Measurements from ENCODE around the gene SAMD7. TPM values are rescaled to one million over a fixed set of nuclear protein-coding genes. Genes with fewer than 3 reads are reported as not detected.

SAMD7 gene
- total RNA-seq, 1 experiment from 2014 or later = not detected

DNA sequence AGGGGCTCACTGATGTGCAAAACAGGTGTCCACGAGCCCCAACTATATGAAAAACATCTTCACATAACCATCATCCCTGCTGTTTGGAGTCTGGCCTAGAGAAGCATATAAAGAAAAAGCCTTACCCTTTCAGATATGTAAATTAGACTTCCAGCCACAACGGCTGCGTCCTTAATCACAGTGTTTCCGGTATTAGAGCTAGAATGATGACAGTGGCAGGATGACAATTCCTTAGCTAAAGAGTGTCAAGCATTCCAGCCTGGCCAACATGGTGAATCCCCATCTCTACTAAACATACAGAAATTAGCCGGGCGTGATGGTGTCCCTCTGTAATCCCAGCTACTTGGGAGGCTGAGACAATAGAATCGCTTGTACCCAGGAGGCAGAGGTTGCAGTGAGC lies 19.5 kb upstream of the SAMD7 start:
- no peak overlapping the region for H3K9ac ChIP-seq (ENCODE audit: low read length)
- H3K36me3 ChIP-seq (ENCODE audit: low read depth, low read length) = no peaks in the 10 kb centered on the region
- no peaks in the 10 kb centered on the region for H3K4me1 ChIP-seq (ENCODE audit: insufficient read depth, low read length)
- no peak for DNase-seq
- BruUV-seq (replicated peaks) = no TSS peak
- no peak overlapping the region for H2AFZ ChIP-seq (ENCODE audit: low read length)
- no peak overlapping the region for H3K4me2 ChIP-seq (ENCODE audit: low read length)
- H3F3A ChIP-seq (ENCODE audit: low read length, unreplicated experiment) = no peaks in the 10 kb centered on the region
- no peaks in the 10 kb centered on the region for H3K27me3 ChIP-seq (ENCODE audit: low read length)
- no peaks in the 10 kb centered on the region for H3K9me2 ChIP-seq (replicated peaks; ENCODE audit: low read length)
- POLR2A ChIA-PET (ENCODE audit: unreplicated experiment) = interaction anchor here (0.6 kb wide), 1 partner anchor 1048 kb away, joined by 6 read pairs; no protein-coding TSS in a partner anchor
- ATAC-seq = no peak
- intact Hi-C loops (cut with micrococcal nuclease) = no loop called here
- H4K20me1 ChIP-seq (ENCODE audit: low read length) = no peaks in the 10 kb centered on the region
- H3K79me2 ChIP-seq (ENCODE audit: low read length) = no peaks in the 10 kb centered on the region
- CTCF ChIA-PET = no interaction called here
- TF ChIP-seq, protein P1, sequence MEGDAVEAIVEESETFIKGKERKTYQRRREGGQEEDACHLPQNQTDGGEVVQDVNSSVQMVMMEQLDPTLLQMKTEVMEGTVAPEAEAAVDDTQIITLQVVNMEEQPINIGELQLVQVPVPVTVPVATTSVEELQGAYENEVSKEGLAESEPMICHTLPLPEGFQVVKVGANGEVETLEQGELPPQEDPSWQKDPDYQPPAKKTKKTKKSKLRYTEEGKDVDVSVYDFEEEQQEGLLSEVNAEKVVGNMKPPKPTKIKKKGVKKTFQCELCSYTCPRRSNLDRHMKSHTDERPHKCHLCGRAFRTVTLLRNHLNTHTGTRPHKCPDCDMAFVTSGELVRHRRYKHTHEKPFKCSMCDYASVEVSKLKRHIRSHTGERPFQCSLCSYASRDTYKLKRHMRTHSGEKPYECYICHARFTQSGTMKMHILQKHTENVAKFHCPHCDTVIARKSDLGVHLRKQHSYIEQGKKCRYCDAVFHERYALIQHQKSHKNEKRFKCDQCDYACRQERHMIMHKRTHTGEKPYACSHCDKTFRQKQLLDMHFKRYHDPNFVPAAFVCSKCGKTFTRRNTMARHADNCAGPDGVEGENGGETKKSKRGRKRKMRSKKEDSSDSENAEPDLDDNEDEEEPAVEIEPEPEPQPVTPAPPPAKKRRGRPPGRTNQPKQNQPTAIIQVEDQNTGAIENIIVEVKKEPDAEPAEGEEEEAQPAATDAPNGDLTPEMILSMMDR (conservative IDR thresholded peaks at IDR 0.05; ENCODE audit: low read depth, low read length) = no peak
- no peak for TF ChIP-seq EZH2phosphoT487 (IDR thresholded peaks at IDR 0.05; ENCODE audit: borderline replicate concordance, low read length)
- TF ChIP-seq EZH2 (IDR thresholded peaks at IDR 0.05; ENCODE audit: low read length, unreplicated experiment) = no peak
- no peaks in the 10 kb centered on the region for H3K9me3 ChIP-seq (ENCODE audit: low read length)
- H3K4me3 ChIP-seq (ENCODE audit: low read length) = no peak overlapping the region
- H3K27ac ChIP-seq (ENCODE audit: low read length) = no peak overlapping the region

- Histone ChIP-seq H3K4me1 (ENCODE audit: insufficient read depth, low read length) (no peaks in the 10 kb centered on the region), H3K9ac (ENCODE audit: low read length) (no peak overlapping the region), H2AFZ (ENCODE audit: low read length) (no peak overlapping the region), H3K36me3 (ENCODE audit: low read depth, low read length) (no peaks in the 10 kb centered on the region), H3K27ac (ENCODE audit: low read length) (no peak overlapping the region), H3K4me2 (ENCODE audit: low read length) (no peak overlapping the region), H3K9me2 (replicated peaks; ENCODE audit: low read length) (no peaks in the 10 kb centered on the region), H3F3A (ENCODE audit: low read length, unreplicated experiment) (no peaks in the 10 kb centered on the region), H3K4me3 (ENCODE audit: low read length) (no peak overlapping the region), H3K27me3 (ENCODE audit: low read length) (no peaks in the 10 kb centered on the region), H3K9me3 (ENCODE audit: low read length) (no peaks in the 10 kb centered on the region), H4K20me1 (ENCODE audit: low read length) (no peaks in the 10 kb centered on the region), H3K79me2 (ENCODE audit: low read length) (no peaks in the 10 kb centered on the region)
- POLR2A ChIA-PET (ENCODE audit: unreplicated experiment) = no interaction called here
- no peak for DNase-seq
- intact Hi-C loops (cut with micrococcal nuclease) = no loop called here
- ATAC-seq = no peak
- TF ChIP-seq EZH2phosphoT487 (IDR thresholded peaks at IDR 0.05; ENCODE audit: borderline replicate concordance, low read length) (no peak), EZH2 (IDR thresholded peaks at IDR 0.05; ENCODE audit: low read length, unreplicated experiment) (no peak)
- TF ChIP-seq, protein P1 (conservative IDR thresholded peaks at IDR 0.05; ENCODE audit: low read depth, low read length) = no peak
- CTCF ChIA-PET = interaction anchor here (0.8 kb wide), 1 partner anchor 72 kb away, joined by 3 read pairs; the partner anchor contains the start of gene SEC62
- BruUV-seq (replicated peaks) = no TSS peak
Measured at GRCh38 chr3:169894110-169894509, 17.3 kb upstream of the SAMD7 start.

DNA sequence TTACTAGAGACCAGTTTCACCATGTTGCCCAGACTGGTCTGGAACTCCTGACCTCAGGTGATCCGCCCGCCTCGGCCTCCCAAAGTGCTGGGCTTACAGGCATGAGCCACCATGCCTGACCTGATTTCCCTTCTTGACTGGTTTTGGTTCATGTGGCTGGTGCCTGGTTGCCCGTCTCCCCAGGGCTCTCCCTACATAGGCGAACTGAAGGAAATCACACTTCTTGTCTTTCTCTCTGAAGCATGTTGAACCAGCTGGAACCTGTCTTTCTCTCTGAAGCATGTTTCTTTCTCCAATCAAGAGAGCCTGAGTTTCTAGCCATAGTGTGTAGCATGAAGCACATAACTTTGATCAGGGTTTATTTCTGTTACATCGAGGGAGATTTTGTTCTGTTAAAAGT lies 16.3 kb upstream of the SAMD7 start:
- no peak for ATAC-seq
- TF ChIP-seq EZH2 (IDR thresholded peaks at IDR 0.05; ENCODE audit: low read length, unreplicated experiment) (no peak), EZH2phosphoT487 (IDR thresholded peaks at IDR 0.05; ENCODE audit: borderline replicate concordance, low read length) (no peak)
- TF ChIP-seq, protein P1 (conservative IDR thresholded peaks at IDR 0.05; ENCODE audit: low read depth, low read length) = no peak
- no peak overlapping the region for H3K9ac ChIP-seq (ENCODE audit: low read length)
- H4K20me1 ChIP-seq (ENCODE audit: low read length) = no peaks in the 10 kb centered on the region
- H3K27ac ChIP-seq (ENCODE audit: low read length) = no peak overlapping the region
- H3K36me3 ChIP-seq (ENCODE audit: low read depth, low read length) = no peaks in the 10 kb centered on the region
- H3F3A ChIP-seq (ENCODE audit: low read length, unreplicated experiment) = no peaks in the 10 kb centered on the region
- H3K9me2 ChIP-seq (replicated peaks; ENCODE audit: low read length) = no peaks in the 10 kb centered on the region
- H2AFZ ChIP-seq (ENCODE audit: low read length) = no peak overlapping the region
- H3K4me1 ChIP-seq (ENCODE audit: insufficient read depth, low read length) = no peaks in the 10 kb centered on the region
- ChIA-PET CTCF (no interaction called here), POLR2A (ENCODE audit: unreplicated experiment) (no interaction called here)
- intact Hi-C loops (cut with micrococcal nuclease) = no loop called here
- H3K4me3 ChIP-seq (ENCODE audit: low read length) = no peak overlapping the region
- no peaks in the 10 kb centered on the region for H3K79me2 ChIP-seq (ENCODE audit: low read length)
- DNase-seq = no peak
- H3K9me3 ChIP-seq (ENCODE audit: low read length) = no peaks in the 10 kb centered on the region
- no peaks in the 10 kb centered on the region for H3K27me3 ChIP-seq (ENCODE audit: low read length)
- no TSS peak for BruUV-seq (replicated peaks)
- no peak overlapping the region for H3K4me2 ChIP-seq (ENCODE audit: low read length)
